ENCODE measurements around the gene ZNF497. TPM values are rescaled to one million over a fixed set of nuclear protein-coding genes. Genes with fewer than 3 reads are reported as not detected.

The ZNF497 gene
- total and polyA plus RNA-seq, 9 of the 15 experiments (the other 6 are each of a cell fraction or from before 2014, with no cell fraction given) = 0.06 to 0.98 (median 0.44) TPM; not detected in 1

GRCh38 chr19:58353717-58354477 is 8.7 kb downstream of the ZNF497 start:
- no peak overlapping the region for H3K4me2 ChIP-seq (ENCODE audit: insufficient read depth, low read length)

GRCh38 chr19:58352760-58353671 is 9.5 kb downstream of the ZNF497 start, which contains the start of gene A1BG:
TSS of gene A1BG (minus strand) at chr19:58353492. CDS start at chr19:58353437, 55 bp downstream.
- H3K27ac ChIP-seq (ENCODE audit: extremely low read depth, low read depth, low read length) = no peak within 1 kb of the TSS
- peak within 1 kb of the TSS in 1 of 2 experiments; percentile 64; a peak in 2 of 4 replicates for H3K9ac ChIP-seq (ENCODE audit: insufficient read depth in 1 of 2, low read depth in 2 of 2, low read length in 2 of 2)
- no peaks in the 10 kb centered on the region for H3K9me1 ChIP-seq (ENCODE audit: control insufficient read depth, insufficient read depth, low read length)
- DNase-seq (ENCODE audit: extremely low read depth in 1 of 4, low spot score in 3 of 4) = no peak
- H3K27me3 ChIP-seq (ENCODE audit: control insufficient read depth in 2 of 2, insufficient read depth in 2 of 2, low read length in 2 of 2) = no peaks in the 10 kb centered on the region
- in situ Hi-C loops (cut with MboI) (no loop called here), intact Hi-C loops (cut with micrococcal nuclease) (no loop called here)
- 73% methylated on average over 25 of the region's 26 CpGs for WGBS (ENCODE audit: insufficient coverage, low coverage, missing lambda C conversion rate)
- POLR2A ChIA-PET = interaction anchor here (0.9 to 1.0 kb wide), 2 partner anchors 9 to 10 kb away, joined by 5 to 6 read pairs; partner anchors contain the start of gene ZNF497
- BruUV-seq (replicated peaks) = no TSS peak
- no peak for TF ChIP-seq CREM (IDR thresholded peaks at IDR 0.05; ENCODE audit: low read depth)
- TF ChIP-seq PPARD (CRISPR knock-in tag; IDR thresholded peaks at IDR 0.05) = no peak
- no peak for TF ChIP-seq ZKSCAN3 (CRISPR knock-in tag; IDR thresholded peaks at IDR 0.05)
- TF ChIP-seq EP400 (IDR thresholded peaks at IDR 0.05) = no peak
- TF ChIP-seq RB1 (IDR thresholded peaks at IDR 0.05; ENCODE audit: low read depth) = no peak
- no peak for TF ChIP-seq GABPA (tag; conservative IDR thresholded peaks at IDR 0.05; ENCODE audit: low read depth)
- peak; percentile 29; the same call in 1 of the 2 replicates for TF ChIP-seq POLR2G (IDR thresholded peaks at IDR 0.05; ENCODE audit: low read depth, low read length)
- no peak for TF ChIP-seq NBN (IDR thresholded peaks at IDR 0.05; ENCODE audit: low read depth)
- no peaks in the 10 kb centered on the region for H3K9me3 ChIP-seq (replicated peaks; ENCODE audit: control insufficient read depth, insufficient read depth, low read depth, low read length)
- H3K36me3 ChIP-seq (ENCODE audit: control insufficient read depth, insufficient read depth, low read length) = no peaks in the 10 kb centered on the region
- FAIRE-seq = no peak
- peaks cover 0 to 18% of the 10 kb centered on the region in 2 experiments; a peak in 2 of 5 replicates for H3K4me1 ChIP-seq (replicated peaks in 1 of 2; ENCODE audit: control insufficient read depth in 2 of 2, insufficient read depth in 2 of 2, low read length in 2 of 2)
- H4K20me1 ChIP-seq (replicated peaks; ENCODE audit: control insufficient read depth, insufficient read depth, low read length) = no peaks in the 10 kb centered on the region
- H3K79me2 ChIP-seq (ENCODE audit: control insufficient read depth, insufficient read depth, low read length) = no peaks in the 10 kb centered on the region
- no peak within 1 kb of the TSS for H3K4me2 ChIP-seq (ENCODE audit: insufficient read depth, low read length)
- CTCF ChIA-PET (ENCODE audit: low intra/inter-chr PET ratio) = no interaction called here
- no peak within 1 kb of the TSS for H3K4me3 ChIP-seq
- no peak within 1 kb of the TSS for H2AFZ ChIP-seq (ENCODE audit: low read depth, low read length)
- ATAC-seq = no peak

More at GRCh38 chr19:58353717-58354477, 8.7 kb downstream of the ZNF497 start:
- no peaks in the 10 kb centered on the region for H3K27me3 ChIP-seq (ENCODE audit: control insufficient read depth in 2 of 2, insufficient read depth in 2 of 2, low read length in 2 of 2)
- H3K9me3 ChIP-seq (replicated peaks; ENCODE audit: control insufficient read depth, insufficient read depth, low read depth, low read length) = no peaks in the 10 kb centered on the region
- TF ChIP-seq POLR2G (IDR thresholded peaks at IDR 0.05; ENCODE audit: low read depth, low read length) = 0 out of 2 replicates have a peak, but pooled peaks have one; percentile 29
- no peak for TF ChIP-seq MEIS2 (IDR thresholded peaks at IDR 0.05; ENCODE audit: partially characterized antibody)
- peaks cover 0 to 22% of the 10 kb centered on the region in 2 experiments; a peak in 2 of 5 replicates for H3K4me1 ChIP-seq (replicated peaks in 1 of 2; ENCODE audit: control insufficient read depth in 2 of 2, insufficient read depth in 2 of 2, low read length in 2 of 2)
- H2AFZ ChIP-seq (ENCODE audit: low read depth, low read length) = no peak overlapping the region
- H3K9ac ChIP-seq (ENCODE audit: insufficient read depth in 1 of 2, low read depth in 2 of 2, low read length in 2 of 2) = peak overlapping the region in 1 of 2 experiments; percentile 14; a peak in 1 of 4 replicates
- ChIA-PET CTCF (ENCODE audit: low intra/inter-chr PET ratio) (no interaction called here), POLR2A (interaction anchor here (1.0 kb wide), 1 partner anchor 9 kb away, joined by 5 read pairs; the partner anchor contains the start of gene ZNF497)
- DNase-seq (ENCODE audit: extremely low read depth in 1 of 4, low spot score in 3 of 4) (no peak), ATAC-seq (no peak; the same call in 2 of the 3 replicates), FAIRE-seq (no peak)
- in situ Hi-C loops (cut with MboI) = no loop called here
- no peak overlapping the region for H3K4me3 ChIP-seq
- WGBS (ENCODE audit: insufficient coverage, low coverage, missing lambda C conversion rate) = 51% methylated on average over 14 of the region's 15 CpGs
- no peak overlapping the region for H3K27ac ChIP-seq (ENCODE audit: extremely low read depth, low read depth, low read length)
- no peaks in the 10 kb centered on the region for H3K79me2 ChIP-seq (ENCODE audit: control insufficient read depth, insufficient read depth, low read length)
- BruUV-seq (replicated peaks) = no TSS peak
- H4K20me1 ChIP-seq (replicated peaks; ENCODE audit: control insufficient read depth, insufficient read depth, low read length) = no peaks in the 10 kb centered on the region
- intact Hi-C loops (cut with micrococcal nuclease) = no loop called here
- no peaks in the 10 kb centered on the region for H3K9me1 ChIP-seq (ENCODE audit: control insufficient read depth, insufficient read depth, low read length)
- no peaks in the 10 kb centered on the region for H3K36me3 ChIP-seq (ENCODE audit: control insufficient read depth, insufficient read depth, low read length)

Data from K562 (cell line).